T47D (cell line): ENCODE measurements around the gene FZD2.

Experiments
- DNase-seq, 2 experiments: peaks; one replicate each; pipeline versions ENCODE4 v3.0.0 to v3.0.0-alpha.2; 2011 to 2012; ENCODE audit warnings: low read depth in 1 of 2, low spot score in 1 of 2
- JUND ChIP-seq: IDR thresholded peaks from 2 replicates; pipeline ENCODE4 v1.6.1; 2012; ENCODE audit warnings: low read depth
- in situ Hi-C: cut with HindIII; loops from 2 replicates; pipeline ENCODE4 v1.10.0; 2016; ENCODE audit warnings: low sequenced_read_pairs, low pct_unique_long_range_greater_than_20kb

The FZD2 gene

GRCh38 chr17:44598329-44598728, 41.0 kb downstream of the FZD2 start:
- no peak for DNase-seq
- in situ Hi-C loops, result no loop called here
- TF ChIP-seq JUND, result no peak

DNA sequence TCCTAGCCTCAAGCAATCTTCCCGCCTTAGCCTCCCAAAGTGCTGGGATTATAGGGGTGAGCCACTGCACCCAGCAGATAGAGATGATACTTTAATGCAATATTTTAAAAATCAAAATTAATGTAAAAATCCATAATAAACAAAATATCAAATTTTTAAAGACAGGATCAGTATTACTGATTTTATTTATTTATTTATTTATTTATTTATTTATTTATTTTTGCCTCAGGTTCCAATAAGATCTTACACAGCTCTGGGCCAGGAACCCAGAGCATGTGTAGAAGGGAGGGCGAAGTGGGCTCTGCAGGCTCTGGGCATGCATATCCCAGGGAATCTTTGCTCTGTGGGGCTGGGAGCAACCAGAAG, 41.6 kb downstream of the FZD2 start:
- no peak for DNase-seq
- no peak for TF ChIP-seq JUND
- in situ Hi-C loops, result no loop called here

DNA sequence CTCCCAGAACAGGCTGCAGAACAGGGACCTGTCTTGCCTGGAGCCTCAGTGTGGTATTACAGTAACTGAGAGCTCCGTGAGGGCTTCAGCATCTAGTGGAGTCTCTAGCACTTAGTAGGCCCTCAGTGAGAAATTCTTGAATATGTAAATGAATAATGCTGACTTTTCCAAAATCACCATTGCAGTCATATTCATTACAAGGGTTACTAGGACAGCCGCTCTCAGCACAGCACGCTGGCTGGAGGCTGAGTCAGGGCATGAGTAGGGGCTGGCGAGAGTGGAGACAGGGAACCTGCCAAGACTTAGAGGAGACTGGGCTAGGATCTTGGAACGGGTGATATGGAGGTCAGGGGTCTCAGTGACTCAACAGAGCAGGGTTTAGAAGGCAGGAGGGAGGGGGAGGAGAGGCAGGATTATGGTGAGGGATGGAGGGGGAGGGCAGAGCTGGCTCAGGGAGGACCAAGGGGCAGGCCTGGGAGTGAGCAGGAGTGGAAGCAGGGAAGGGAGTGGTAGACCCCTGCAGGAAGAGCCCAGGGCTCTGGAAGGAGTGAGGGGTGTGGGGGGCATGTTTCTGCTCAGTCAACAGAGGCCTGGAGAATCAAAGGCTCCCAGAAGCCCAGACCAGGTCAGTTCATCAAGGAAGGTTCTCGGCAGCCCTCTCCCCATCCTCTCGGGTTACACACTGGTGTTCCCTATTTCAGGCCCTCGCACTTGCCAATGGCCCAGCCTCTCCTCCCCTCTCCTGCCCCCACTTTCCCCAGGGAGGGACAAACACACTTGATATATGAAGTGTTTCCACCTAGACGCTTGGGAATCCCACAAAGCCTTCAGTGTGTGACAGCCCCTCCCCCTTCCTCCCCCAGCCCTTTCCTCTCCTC, 42.3 kb downstream of the FZD2 start:
- in situ Hi-C loops, result no loop called here
- no peak for DNase-seq

GRCh38 chr17:44601539-44601938, 44.3 kb downstream of the FZD2 start:
- no peak for TF ChIP-seq JUND
- in situ Hi-C loops, result no loop called here
- no peak for DNase-seq

More for the DNA sequence above, 42.3 kb downstream of the FZD2 start:
- no peak for TF ChIP-seq JUND

DNA sequence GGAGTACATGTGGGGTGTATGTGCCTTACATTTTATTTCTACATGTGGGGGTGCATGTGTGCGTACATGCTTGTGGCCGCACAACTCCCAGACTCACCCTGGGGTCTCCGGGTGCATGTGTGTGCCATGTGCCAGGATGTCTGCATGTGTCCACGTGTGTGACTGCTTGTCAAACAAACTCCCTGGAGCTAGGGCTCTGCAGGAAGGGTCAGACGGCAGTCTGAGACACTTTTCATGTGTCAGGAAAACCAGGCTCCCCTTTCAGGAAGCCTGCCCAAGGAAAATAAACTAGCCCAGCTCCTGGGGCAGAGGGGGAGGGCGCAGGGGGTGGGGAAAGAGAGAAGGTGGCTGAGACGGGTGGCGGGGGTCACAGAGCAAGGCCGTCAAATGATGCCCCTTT, 44.7 kb downstream of the FZD2 start:
- DNase-seq, result no peak
- TF ChIP-seq JUND, result no peak
- in situ Hi-C loops, result no loop called here

DNA sequence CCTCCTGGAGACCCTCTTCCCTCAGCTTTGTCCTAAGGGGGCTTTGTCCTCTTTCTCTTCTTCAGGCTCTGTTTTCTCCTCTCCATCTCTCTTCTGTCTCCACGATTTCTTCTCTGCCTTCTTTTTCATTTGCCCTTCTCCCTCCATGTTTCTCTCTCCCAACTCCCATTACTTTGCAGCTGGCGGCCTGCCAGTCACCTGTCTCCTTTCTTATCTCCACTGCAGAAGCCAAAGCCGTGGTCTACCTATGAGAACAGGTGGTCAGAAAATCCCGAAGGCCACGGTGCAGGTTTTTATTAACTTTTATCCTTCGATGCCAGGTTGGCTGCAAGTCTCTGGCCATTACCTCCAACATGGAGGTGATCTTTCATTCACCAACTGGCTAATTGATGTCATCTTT, 45.1 kb downstream of the FZD2 start:
- in situ Hi-C loops, result no loop called here
- no peak for DNase-seq
- no peak for TF ChIP-seq JUND

GRCh38 chr17:44602970-44603369, 45.7 kb downstream of the FZD2 start:
- DNase-seq, result no peak
- in situ Hi-C loops, result no loop called here
- no peak for TF ChIP-seq JUND

- in situ Hi-C loops, result no loop called here
- TF ChIP-seq JUND, result no peak
These were observed 47.0 kb downstream of the FZD2 start for GRCh38 chr17:44604116-44604761.

DNA sequence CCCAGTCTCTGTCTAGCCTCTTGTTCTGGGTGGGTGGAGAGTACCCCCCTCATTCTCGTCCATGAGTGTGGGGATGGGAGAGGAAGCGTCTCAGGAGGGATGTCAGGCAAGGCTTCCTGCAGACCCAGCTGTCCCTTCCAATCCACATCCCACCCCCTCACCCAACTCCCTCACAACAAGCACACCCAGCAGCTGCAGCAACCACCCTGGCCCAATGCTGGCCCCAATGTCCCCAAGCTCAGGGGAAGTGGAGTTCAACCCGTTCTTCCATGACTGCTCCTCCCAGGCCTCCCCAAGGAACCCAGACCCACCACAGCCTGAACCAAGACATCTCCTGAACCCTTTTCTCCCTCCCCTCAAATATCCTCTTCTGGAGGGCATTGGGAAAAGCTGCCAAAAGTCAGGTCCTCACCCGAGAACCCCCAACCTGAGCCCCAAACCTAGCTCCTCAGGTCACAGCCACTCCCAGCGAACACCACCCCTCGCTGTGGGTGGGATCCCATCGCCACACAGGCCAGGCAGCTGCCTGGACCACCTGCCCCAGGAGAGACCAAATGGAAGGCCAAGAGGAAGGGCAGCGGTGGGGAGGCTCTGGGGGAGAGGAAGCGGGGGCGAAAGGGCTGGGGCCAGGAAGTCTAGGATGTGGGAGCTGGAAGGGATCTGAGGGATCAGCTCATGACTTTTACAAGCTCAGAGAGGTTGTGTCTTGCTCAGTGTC, 47.6 kb downstream of the FZD2 start:
- no peak for TF ChIP-seq JUND
- no peak for DNase-seq
- in situ Hi-C loops, result no loop called here

More at GRCh38 chr17:44604116-44604761, 47.0 kb downstream of the FZD2 start:
- DNase-seq, result no peak

DNA sequence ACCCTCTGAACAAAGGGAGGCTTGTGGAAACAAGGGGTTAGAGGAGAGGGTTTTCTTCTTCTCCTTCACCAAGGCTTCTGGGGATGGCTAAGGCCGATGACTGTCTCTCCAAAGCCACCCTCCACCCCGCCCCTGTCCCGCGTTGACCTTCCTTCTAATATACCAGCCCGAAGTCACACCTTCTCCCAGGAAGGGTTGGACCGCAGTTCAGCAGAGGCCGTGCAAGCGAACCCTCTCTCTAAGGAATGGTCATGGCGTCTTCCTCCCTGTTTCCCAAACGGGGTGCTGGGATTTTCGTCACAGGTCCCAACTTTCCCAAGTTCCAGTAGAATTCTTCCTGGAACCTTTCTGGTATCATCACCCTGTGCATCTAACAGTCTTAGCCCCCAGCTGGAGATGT, 49.4 kb downstream of the FZD2 start:
- DNase-seq, result no peak
- no peak for TF ChIP-seq JUND
- in situ Hi-C loops, result no loop called here

DNA sequence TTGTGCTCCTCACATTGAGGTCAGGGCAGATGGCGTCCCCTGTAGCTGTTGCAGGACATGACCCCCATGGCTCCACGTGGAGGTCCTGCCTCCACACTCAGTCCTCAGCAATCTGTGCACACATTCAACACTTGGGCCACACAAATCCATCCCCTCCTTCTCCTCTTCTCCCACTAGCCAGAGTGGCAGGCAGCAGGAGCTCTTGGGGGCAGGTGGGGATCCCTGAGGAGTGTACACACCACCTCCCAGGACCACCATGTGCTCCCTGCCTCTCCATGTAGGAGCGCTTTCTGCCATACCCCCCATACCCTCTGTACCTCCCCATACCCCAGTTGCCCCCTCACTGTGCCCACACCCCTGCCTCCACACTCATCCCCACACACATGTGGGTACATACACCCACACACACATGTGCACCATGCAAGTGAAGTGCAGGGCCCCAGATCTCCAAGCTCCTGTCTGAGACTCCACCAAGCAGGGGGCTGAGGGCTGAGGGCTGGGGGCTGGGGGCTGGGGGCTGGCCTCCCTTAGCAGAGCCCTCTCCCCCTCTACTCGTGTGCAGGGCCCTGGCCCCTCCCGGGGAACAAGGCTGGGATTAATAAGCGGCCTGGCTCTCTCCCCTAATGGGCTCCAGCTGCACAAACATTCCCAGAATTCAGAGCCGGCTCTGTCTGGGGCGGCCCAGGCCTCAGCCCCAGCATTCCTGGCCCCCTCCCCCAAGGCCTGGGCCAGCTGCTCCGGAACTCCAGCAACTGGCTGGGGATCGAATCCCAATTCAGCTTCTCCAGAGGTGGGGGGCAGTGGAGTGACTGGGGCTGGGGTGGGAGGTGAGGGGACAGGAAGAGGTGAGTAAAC, 50.8 kb downstream of the FZD2 start:
- DNase-seq, result no peak
- TF ChIP-seq JUND, result no peak
- in situ Hi-C loops, result no loop called here
